ENCODE measurements around the gene COG4.
A peak's percentile ranks its signal among the peaks of the same experiment; 100 is the strongest.

COG4 gene

DNA sequence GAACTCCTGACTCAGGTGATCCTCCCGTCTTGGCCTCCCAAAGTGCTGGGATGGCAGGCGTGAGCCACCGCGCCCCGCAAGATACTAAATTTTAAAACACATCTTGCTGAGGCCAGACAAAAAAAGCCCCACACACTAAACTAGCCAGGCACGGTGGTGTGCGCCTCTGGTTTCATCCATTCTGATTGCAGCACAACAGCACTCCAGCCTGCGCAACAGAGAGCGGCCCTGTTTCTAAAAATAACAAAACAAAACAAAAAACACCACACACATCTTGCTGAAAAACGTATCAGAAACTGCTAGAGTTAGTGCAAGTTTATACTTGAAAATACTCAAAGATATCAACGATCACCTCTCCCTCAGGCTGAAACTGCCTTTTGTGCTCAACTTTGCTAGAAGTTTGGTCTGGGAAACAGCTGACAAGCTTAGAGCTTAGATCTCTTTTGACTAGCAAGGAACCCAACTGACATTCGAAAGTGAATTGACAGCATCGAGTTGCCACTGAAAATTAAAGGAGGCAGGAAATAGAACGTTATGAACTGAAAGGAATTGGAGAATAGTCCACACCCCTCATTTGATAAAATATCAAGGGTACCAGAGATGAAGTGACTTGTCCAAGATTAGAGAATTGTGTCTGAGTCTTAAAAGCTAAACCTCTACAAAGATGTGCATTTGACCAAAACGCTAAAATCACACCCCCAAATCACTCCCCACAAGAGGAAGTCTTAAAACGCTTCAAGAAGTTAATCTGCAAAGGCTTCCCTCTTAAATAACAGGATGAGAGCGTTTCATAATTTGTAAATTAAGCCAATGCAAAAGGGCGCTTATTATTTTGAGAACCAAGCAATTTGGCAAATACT lies 908 bp downstream of the COG4 start:
- Histone ChIP-seq H3K9ac (no peak overlapping the region), H3K27me3 (ENCODE audit: control insufficient read depth, insufficient read depth, low read length) (no peaks in the 10 kb centered on the region), H3K36me3 (ENCODE audit: control insufficient read depth, insufficient read depth, low read length) (no peaks in the 10 kb centered on the region), H3K27ac (no peak overlapping the region), H2AFZ (peak overlapping the region; percentile 99), H3K79me2 (peaks cover 29% of the 10 kb centered on the region), H3K4me1 (peaks cover 7% of the 10 kb centered on the region), H3K9me3 (ENCODE audit: control insufficient read depth, low read length) (no peaks in the 10 kb centered on the region), H3K4me2 (ENCODE audit: low read length) (peak overlapping the region; percentile 97), H3K4me3 (ENCODE audit: low read depth, low read length) (peak overlapping the region; percentile 75)
- TF ChIP-seq, protein P1, sequence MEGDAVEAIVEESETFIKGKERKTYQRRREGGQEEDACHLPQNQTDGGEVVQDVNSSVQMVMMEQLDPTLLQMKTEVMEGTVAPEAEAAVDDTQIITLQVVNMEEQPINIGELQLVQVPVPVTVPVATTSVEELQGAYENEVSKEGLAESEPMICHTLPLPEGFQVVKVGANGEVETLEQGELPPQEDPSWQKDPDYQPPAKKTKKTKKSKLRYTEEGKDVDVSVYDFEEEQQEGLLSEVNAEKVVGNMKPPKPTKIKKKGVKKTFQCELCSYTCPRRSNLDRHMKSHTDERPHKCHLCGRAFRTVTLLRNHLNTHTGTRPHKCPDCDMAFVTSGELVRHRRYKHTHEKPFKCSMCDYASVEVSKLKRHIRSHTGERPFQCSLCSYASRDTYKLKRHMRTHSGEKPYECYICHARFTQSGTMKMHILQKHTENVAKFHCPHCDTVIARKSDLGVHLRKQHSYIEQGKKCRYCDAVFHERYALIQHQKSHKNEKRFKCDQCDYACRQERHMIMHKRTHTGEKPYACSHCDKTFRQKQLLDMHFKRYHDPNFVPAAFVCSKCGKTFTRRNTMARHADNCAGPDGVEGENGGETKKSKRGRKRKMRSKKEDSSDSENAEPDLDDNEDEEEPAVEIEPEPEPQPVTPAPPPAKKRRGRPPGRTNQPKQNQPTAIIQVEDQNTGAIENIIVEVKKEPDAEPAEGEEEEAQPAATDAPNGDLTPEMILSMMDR (IDR thresholded peaks at IDR 0.05) = no peak

- H3K9ac ChIP-seq = no peak overlapping the region
- peaks cover 7% of the 10 kb centered on the region for H3K4me1 ChIP-seq
- no peak overlapping the region for H3K27ac ChIP-seq
- H2AFZ ChIP-seq = no peak overlapping the region
- TF ChIP-seq, protein P1 (IDR thresholded peaks at IDR 0.05) = no peak
- no peaks in the 10 kb centered on the region for H3K27me3 ChIP-seq (ENCODE audit: control insufficient read depth, insufficient read depth, low read length)
- peaks cover 21% of the 10 kb centered on the region for H3K79me2 ChIP-seq
- no peak overlapping the region for H3K4me3 ChIP-seq (ENCODE audit: low read depth, low read length)
- H3K9me3 ChIP-seq (ENCODE audit: control insufficient read depth, low read length) = no peaks in the 10 kb centered on the region
- no peaks in the 10 kb centered on the region for H3K36me3 ChIP-seq (ENCODE audit: control insufficient read depth, insufficient read depth, low read length)
- H3K4me2 ChIP-seq (ENCODE audit: low read length) = no peak overlapping the region
Measured at GRCh38 chr16:70520612-70521297, 2.6 kb downstream of the COG4 start.

DNA sequence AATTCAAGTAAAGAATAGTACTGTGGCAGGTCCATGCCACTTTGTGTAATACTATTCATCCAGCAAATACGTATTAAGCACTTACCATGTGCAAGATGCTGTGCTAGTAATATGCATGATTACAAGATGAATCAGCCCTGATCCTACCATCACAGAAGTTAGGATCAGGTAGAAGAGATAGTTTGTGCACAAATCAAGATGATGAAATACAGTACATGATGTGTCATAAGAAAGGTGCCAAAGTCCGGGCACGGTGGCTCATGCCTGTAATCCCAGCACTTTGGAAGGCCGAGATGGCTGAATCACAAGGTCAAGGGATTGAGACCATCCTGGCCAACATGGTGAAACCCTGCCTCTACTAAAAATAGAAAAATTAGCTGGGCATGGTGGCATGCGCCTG lies 10.9 kb downstream of the COG4 start:
- no peaks in the 10 kb centered on the region for H3K4me1 ChIP-seq
- H3K27me3 ChIP-seq (ENCODE audit: control insufficient read depth, insufficient read depth, low read length) = no peaks in the 10 kb centered on the region
- H3K4me2 ChIP-seq (ENCODE audit: low read length) = no peak overlapping the region
- no peak overlapping the region for H2AFZ ChIP-seq
- H3K9ac ChIP-seq = no peak overlapping the region
- H3K4me3 ChIP-seq (ENCODE audit: low read depth, low read length) = no peak overlapping the region
- no peaks in the 10 kb centered on the region for H3K36me3 ChIP-seq (ENCODE audit: control insufficient read depth, insufficient read depth, low read length)
- TF ChIP-seq, protein P1 (IDR thresholded peaks at IDR 0.05) = no peak
- no peaks in the 10 kb centered on the region for H3K79me2 ChIP-seq
- no peaks in the 10 kb centered on the region for H3K9me3 ChIP-seq (ENCODE audit: control insufficient read depth, low read length)
- no peak overlapping the region for H3K27ac ChIP-seq

GRCh38 chr16:70511833-70512232 lies 11.5 kb downstream of the COG4 start:
- no peaks in the 10 kb centered on the region for H3K27me3 ChIP-seq (ENCODE audit: control insufficient read depth, insufficient read depth, low read length)
- no peaks in the 10 kb centered on the region for H3K9me3 ChIP-seq (ENCODE audit: control insufficient read depth, low read length)
- no peaks in the 10 kb centered on the region for H3K4me1 ChIP-seq
- H3K9ac ChIP-seq = no peak overlapping the region
- no peak overlapping the region for H3K4me2 ChIP-seq (ENCODE audit: low read length)
- H2AFZ ChIP-seq = no peak overlapping the region
- H3K79me2 ChIP-seq = no peaks in the 10 kb centered on the region
- H3K4me3 ChIP-seq (ENCODE audit: low read depth, low read length) = no peak overlapping the region
- TF ChIP-seq, protein P1 (IDR thresholded peaks at IDR 0.05) = no peak
- H3K27ac ChIP-seq = no peak overlapping the region
- H3K36me3 ChIP-seq (ENCODE audit: control insufficient read depth, insufficient read depth, low read length) = no peaks in the 10 kb centered on the region
